NCI-H1436 treated with DMSO at 0.1 percent for 48 hours (cell line): ENCODE measurements around the gene CCDC148.
"Not testable (repeated sequence)": the region's sequence is repeated elsewhere in the genome, so short reads cannot be mapped to it uniquely, and the experiment has no call there.

Experiments
- DNase-seq: peaks from one replicate; lab custom pipeline; 2025; lab: John Stamatoyannopoulos, UW

The CCDC148 gene

GRCh38 chr2:158481116-158481515 lies 24.6 kb upstream of the CCDC148 start:
- no peak for DNase-seq

- no peak for DNase-seq
Measured at GRCh38 chr2:158478816-158479215, 22.3 kb upstream of the CCDC148 start.

DNA sequence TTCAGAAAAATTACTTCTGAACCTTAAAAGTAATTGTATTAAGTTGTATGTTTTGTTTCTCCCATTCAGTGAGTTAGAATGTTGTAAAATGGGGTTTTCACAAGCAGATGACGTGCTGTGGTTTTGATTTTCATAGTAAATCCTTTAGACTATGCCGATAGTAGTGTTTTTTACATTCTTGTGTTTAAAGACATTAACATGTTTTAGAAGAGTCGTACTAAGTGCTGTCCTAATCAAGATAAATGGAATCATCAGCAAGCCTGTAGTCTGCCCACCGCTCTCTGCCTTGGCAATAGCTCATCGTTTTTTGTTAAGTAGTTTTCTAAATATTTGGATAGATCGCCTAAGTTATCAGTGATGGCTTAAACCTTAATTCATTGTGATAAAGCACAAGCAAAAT lies 21.7 kb upstream of the CCDC148 start:
- no peak for DNase-seq

GRCh38 chr2:158477202-158477601 lies 20.6 kb upstream of the CCDC148 start:
- no peak for DNase-seq

DNA sequence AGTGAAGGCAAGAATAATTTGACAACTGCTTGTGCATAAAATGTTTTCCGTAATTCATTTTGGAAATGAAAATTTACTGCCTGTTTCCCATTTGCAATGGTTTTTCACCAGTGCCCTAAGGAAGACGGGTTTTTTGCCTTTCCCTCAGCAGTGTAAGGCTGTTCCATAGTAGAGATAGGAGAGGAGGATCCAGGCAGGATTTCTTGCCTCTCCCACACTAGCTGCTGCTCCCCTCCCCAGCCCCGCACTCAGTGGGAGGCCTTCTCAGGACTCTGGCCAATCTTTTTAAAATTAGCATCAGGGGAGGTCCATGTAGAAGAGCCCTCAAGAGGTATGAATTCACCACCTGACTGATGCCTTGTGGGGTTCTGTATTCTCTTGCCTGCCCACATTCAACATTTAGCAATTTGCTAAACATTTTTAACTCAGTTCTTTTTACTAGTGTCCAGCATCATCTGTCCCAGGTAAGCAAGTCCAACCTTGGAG lies 18.0 kb upstream of the CCDC148 start:
- not testable (repeated sequence) for DNase-seq

DNA sequence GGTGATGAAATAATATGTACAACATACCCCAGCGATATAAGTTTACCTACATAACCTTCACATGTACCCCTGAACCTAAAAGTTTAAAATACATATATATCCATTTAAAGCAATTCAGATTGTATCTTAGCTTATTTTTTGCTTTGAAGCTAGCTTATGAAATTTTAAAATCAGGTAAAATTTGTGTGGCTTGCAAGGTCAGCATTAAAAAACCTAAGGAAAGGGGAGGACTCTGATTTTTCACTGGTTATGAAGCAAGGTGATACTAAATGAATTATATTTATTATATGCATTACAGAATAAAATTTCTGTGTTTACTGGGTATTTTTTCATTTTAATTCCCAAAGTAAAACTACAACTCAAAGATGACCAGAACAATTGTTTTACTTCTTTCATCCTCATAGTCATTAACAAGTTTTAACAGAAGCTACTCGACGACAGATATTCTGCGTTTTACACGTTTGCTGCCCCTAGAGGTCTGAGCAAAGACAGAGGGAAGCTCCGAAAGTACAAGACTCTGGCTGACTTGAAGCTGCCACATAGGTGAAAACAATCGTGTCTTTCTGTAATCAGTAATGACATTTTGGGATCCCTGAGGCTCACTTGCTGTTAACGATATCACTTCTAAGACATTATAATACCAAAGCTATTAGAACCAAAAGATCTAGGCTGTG lies 17.3 kb upstream of the CCDC148 start:
- DNase-seq: no peak

- not testable (repeated sequence) for DNase-seq
Measured at GRCh38 chr2:158473300-158473699, 16.7 kb upstream of the CCDC148 start.

GRCh38 chr2:158472829-158473228 lies 16.3 kb upstream of the CCDC148 start:
- not testable (repeated sequence) for DNase-seq

DNA sequence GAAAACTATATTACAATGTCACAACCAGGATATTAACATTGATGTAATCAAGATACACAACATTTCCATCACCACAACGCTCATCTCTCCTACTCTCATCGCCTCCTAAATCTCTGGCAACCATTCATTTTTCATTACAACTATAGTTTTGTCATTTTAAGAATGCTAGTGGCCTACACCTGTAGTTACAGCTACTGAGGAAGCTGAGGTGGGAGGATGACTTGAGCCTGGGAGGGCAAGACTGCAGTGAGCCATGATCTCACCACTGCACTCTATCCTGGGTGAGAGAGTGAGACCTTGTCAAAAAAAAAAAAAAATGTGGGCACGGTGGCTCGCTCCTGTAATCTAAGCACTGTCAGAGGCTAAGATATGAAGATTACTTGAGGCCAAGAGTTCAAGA lies 10.7 kb upstream of the CCDC148 start:
- no peak for DNase-seq

GRCh38 chr2:158464426-158465281 lies 8.1 kb upstream of the CCDC148 start:
- peak; percentile 35 for DNase-seq

DNA sequence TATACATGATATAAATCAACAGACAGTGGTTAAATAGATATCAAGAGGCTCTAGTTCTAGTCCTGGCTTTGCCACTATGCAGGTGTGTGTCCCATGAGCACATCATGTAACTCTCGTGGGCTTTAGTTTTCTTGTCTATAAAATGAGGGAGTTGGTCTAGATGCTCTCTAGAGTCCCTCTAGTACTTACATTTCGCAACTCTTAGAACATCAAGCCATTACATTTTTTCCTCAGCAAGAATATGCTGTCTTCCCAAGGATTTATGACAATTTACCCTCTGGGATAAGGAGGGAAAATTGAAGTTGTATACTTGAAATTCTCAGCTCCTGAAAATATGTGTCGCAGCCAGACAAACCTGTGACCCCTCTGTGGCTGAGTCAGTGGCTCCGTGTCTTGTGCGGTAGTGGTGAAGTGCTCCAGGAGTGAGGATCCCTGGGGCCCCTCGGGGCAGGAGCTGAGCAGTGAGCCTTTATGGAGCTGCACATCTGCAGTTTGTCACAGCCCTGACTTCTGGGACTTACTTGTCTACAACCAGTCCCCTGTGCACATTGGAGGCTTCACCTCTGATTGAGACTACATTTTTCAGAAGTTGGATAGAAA lies 7.0 kb upstream of the CCDC148 start:
- DNase-seq: no peak

- no peak for DNase-seq
Measured at GRCh38 chr2:158460632-158461297, 4.2 kb upstream of the CCDC148 start.

DNA sequence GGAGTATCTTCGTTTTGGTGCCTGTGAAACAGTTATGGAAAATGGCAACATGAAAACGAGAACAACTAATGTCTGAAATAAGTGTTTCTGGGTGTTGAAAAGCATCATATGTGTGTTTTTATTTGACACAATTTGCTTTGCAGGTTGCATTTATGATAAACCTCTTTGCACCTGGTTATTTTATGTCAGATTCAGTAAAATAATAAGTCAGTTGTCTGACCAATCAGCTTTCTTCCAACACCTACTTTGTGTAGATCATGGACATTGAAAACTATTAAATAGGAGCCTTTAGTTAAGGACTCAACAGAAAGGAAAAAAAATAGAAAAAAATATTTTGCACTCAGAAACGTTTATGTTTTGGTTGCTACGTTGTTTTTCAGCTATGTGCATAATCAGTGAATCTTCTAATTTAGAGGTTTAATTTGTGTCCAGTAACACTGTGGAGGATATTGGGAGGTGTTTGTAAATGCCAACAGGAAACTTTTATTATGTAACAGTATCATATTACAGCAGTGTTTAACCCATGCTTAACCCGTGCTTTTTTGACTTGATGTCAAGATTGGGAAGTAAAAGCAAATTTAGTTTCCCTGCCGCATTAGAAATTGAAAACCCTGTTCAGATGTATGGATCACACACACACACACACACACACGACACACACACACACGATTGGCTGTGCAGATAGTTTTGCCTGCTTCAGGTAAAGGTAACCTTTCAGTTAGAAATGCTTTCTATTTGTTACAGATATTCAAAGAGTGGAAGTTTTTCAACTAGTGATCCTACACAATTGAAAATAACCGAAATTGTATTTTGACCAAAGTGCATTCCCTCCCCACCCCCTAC lies 2.8 kb upstream of the CCDC148 start:
- DNase-seq: no peak

DNA sequence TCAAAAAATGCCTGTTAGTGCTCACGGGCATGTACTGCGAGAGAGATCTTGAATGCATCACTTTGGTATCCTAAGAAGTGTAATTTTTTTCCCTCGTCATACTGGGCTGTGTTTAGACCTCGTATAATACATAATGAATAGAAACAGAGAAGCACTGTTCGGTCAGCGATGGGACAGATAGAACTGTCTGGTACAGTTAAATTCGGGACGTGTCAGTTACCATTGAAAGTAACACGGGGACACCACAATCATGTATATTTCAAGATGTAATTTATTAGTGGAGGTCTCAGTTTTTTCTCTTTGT lies 2.0 kb upstream of the CCDC148 start:
- no peak for DNase-seq

- DNase-seq: no peak
Measured at GRCh38 chr2:158457826-158458616, 1.5 kb upstream of the CCDC148 start.

GRCh38 chr2:158457092-158457825 lies 706 bp upstream of the CCDC148 start:
- no peak for DNase-seq

- no peak for DNase-seq
Measured at GRCh38 chr2:158443606-158444005, 12.9 kb downstream of the CCDC148 start.

DNA sequence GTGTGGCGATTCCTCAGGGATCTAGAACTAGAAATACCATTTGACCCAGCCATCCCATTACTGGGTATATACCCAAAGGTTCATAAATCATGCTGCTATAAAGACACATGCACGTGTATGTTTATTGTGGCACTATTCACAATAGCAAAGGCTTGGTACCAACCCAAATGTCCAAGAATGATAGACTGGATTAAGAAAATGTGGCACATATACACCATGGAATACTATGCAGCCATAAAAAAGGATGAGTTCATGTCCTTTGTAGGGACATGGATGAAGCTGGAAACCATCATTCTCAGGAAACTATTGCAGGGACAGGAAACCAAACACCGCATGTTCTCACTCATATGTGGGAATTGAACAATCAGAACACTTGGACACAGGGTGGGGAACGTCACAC lies 17.5 kb downstream of the CCDC148 start:
- not testable (repeated sequence) for DNase-seq

- not testable (repeated sequence) for DNase-seq
Measured at GRCh38 chr2:158433716-158434115, 22.8 kb downstream of the CCDC148 start.

GRCh38 chr2:158432117-158432516 lies 24.4 kb downstream of the CCDC148 start:
- no peak for DNase-seq
